Right cardiac atrium (tissue), 5 donors: ENCODE results near the gene CSGALNACT2. TPM values are rescaled to one million over a fixed set of nuclear protein-coding genes. Genes with fewer than 3 reads are reported as not detected.

ENCODE experiments used
- ATAC-seq, 2 donors: fragments of 200-7000 bp; cut with Tn5 transposase; one replicate each; pipeline versions ENCODE4 v1.8.0 to v1.9.1; 2020; ENCODE audit warnings: moderate library complexity in 2 of 2, mild to moderate bottlenecking in 1 of 2
- DNase-seq, 3 donors: peaks; one replicate each; pipeline ENCODE4 v3.0.0-alpha.2; 2020
- H3K27ac ChIP-seq: one replicate; pipeline ENCODE4 v1.5.1; 2013; ENCODE audit warnings: mild to moderate bottlenecking, low read length, control low read depth, moderate library complexity
- H3K27me3 ChIP-seq: one replicate; pipeline ENCODE4 v1.6.1; 2013; ENCODE audit not compliant: control insufficient read depth, insufficient read depth
- H3K4me1 ChIP-seq: one replicate; pipeline ENCODE4 v1.6.1; 2013; ENCODE audit warnings: low read length; ENCODE audit not compliant: control insufficient read depth, insufficient read depth
- H3K4me3 ChIP-seq: one replicate; pipeline ENCODE4 v1.5.1; 2013; ENCODE audit warnings: low read length, control low read depth
- H3K9me3 ChIP-seq: one replicate; pipeline ENCODE4 v1.6.1; 2013; ENCODE audit warnings: low read length; ENCODE audit not compliant: control insufficient read depth
- WGBS: extraction: QIAGEN DNeasy Blood & Tissue Kit; methylation state at CpG from one replicate; pipeline ENCODE4 v1.1.7; 2013; 5-methylcytosine and 5-hydroxymethylcytosine counted together
- intact Hi-C, 4 donors: fragments of 100-400 bp; cut with DNase I; formaldehyde crosslinking; loops; one replicate each; pipeline versions ENCODE4 v1.11.0 to v1.14.0; 2022 to 2023
- polyA plus RNA-seq: library from polyadenylated mRNA; stranded (reverse); fragments of 200-250 nt; gene quantifications from one replicate; pipeline ENCODE4 v1.2.3, GENCODE V29; 2013
- total RNA-seq, 4 donors: library from RNA; stranded (reverse); fragmentation: NEBNext Ultra II Directional; extraction: Animal tissue kit (Norgen Biotek cat#: 25700); gene quantifications; one replicate each; pipeline ENCODE4 v1.2.1, GENCODE V29; 2021
- donor health status: healthy with polysubstance abuse.
- donor health status: DM: no; HTN: yes; CAD: no.
- donor health status: DM: no; HTN: no; CAD: no.
- donor health status: DM: no; HTN: yes; CAD: no; lungs with severe emphysema.
- donor health status: DM: yes; HTN: yes; CAD: no.

Gene CSGALNACT2
- total and polyA plus RNA-seq, 5 donors, result 5.1 to 17.2 (median 10.4) TPM

DNA sequence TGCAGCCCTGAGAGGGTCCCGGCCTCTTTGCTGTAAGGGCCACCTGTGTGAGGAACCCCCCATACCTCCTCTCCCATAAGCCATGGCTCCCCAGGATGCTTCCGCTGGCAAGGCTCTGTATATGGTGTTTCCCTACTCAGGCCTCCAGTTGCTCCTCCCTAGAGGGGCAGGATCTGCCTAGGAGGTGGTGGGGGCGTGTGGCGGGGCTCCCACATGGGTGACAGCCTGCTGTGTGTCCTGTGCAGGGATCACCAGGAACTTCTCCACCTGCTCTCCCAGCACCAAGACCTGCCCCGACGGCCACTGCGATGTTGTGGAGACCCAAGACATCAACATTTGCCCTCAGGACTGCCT is 25.7 kb upstream of the CSGALNACT2 start:
- intact Hi-C loops, result no loop called here
- Histone ChIP-seq H3K27ac (no peak overlapping the region), H3K4me1 (no peaks in the 10 kb centered on the region), H3K4me3 (no peak overlapping the region), H3K9me3 (no peaks in the 10 kb centered on the region), H3K27me3 (no peaks in the 10 kb centered on the region)
- ATAC-seq (no peak), DNase-seq (peak in 2 of 3 donors; percentile 21 to 33)
- 94% methylated on average over 7 of the region's 7 CpGs for WGBS

DNA sequence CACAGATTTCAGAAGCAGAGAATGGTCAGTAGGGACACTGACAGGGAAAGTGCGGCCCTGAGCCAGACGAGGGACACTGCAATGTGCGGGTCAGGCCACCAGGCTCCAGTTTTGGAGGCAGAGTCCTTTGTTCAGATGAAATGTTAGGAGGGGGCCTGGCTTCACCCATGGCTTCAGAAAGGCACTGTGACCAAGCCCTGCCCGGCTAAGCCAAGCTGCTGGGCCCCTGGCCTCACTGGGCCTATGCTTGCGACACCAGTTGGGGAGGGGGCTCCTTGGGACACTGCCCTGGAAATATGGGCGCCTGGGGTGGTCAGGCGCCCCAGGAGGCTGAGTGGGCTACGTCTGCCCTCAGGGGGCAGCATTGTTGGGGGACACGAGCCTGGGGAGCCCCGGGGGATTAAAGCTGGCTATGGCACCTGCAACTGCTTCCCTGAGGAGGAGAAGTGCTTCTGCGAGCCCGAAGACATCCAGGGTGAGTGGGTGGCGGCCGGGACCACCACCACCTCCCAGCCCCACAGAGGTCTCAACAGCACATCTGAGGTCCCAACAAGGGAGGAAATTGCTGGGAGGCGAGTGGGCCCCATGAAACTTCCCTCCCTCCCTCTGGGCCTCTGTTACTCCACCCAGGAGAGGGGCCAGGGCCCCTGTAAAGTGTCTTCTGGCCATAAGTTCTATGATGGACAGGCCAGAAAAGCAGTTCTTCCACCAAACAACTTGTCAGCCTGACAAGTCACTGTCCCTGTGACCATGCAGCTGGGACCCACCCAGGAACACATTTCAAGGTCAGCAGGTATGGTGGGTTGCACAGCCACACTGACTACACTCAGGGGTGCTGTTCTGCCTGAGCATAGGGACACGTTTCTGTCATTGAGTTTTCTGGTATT is 24.8 kb upstream of the CSGALNACT2 start:
- Histone ChIP-seq H3K9me3 (no peaks in the 10 kb centered on the region), H3K4me3 (no peak overlapping the region), H3K27me3 (no peaks in the 10 kb centered on the region), H3K27ac (no peak overlapping the region), H3K4me1 (no peaks in the 10 kb centered on the region)
- 87% methylated on average over 16 of the region's 16 CpGs for WGBS
- intact Hi-C loops, result no loop called here
- DNase-seq, result peak in 2 of 3 donors; percentile 24 to 25
- no peak for ATAC-seq

DNA sequence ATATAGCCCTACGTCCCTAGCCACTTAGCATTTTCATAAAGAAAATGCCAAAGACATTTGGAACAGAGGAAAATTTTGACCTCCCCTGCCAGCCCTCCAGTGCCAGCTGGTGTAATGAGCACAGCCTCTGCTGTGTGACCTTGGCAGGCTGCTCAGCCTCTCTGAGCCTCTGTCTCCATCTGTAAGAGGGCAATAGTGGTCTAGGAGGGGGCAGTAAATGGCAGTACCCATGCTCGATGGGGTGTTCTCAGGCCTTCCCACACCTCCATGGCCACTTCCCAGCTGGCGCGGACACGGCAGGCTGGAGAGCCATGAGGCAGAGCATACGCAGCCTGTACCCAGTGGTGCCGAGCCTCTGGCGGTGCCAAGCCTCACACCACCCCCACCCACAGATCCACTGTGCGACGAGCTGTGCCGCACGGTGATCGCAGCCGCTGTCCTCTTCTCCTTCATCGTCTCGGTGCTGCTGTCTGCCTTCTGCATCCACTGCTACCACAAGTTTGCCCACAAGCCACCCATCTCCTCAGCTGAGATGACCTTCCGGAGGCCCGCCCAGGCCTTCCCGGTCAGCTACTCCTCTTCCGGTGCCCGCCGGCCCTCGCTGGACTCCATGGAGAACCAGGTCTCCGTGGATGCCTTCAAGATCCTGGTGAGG is 24.0 kb upstream of the CSGALNACT2 start:
- intact Hi-C loops, result no loop called here
- ATAC-seq, result no peak
- no peaks in the 10 kb centered on the region for H3K4me1 ChIP-seq
- no peak overlapping the region for H3K27ac ChIP-seq
- no peak overlapping the region for H3K4me3 ChIP-seq
- H3K27me3 ChIP-seq, result no peaks in the 10 kb centered on the region
- H3K9me3 ChIP-seq, result no peaks in the 10 kb centered on the region
- DNase-seq, result peak in 2 of 3 donors; percentile 30 to 43
- 90% methylated on average over 24 of the region's 24 CpGs for WGBS

DNA sequence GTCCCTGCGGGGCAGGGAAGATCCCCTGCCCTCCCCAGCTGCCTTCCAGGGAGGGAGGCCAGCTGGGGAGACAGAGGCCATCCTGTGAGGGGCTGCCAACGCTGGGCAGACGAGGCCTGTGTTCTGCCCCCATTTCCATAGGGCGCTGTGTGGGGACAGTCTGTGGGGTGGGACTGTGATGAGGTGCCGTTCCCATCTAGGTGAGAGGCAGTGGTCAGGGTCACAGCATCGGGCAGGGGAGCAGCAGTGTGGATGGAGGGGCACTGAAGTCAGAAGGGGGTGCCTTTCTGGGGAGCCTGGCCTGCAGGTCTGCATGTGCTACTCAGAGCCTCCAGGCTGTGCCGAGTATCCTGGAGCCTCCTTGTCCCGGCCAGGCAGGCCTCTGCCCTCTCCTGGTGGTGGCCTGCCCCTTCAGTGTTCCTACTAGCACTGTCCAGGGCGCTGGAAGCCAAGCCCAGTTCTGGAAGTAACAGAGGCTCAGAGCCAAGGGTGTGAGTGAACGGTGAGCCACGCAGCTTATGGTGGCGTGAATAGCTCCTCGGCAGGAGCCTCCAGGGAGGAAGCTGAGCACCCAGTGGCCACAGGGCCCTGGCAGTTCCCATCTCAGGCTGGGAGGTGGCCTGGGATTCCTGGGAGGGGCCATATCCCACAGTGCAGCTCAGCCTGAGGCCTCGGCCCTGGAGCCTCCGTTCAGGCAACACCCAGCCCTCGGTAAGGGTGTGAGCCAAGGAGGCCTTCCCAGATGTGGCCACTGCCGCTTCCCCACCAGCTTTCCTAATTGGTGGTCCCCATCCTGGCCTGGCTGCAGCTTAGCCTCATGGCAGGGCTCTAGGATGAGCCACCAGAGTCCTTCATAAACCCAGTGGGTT is 23.3 kb upstream of the CSGALNACT2 start:
- no peak overlapping the region for H3K27ac ChIP-seq
- DNase-seq (peak in 2 of 3 donors; percentile 32 to 37), ATAC-seq (no peak)
- H3K9me3 ChIP-seq, result no peaks in the 10 kb centered on the region
- intact Hi-C loops, result no loop called here
- WGBS, result 75% methylated on average over 17 of the region's 17 CpGs
- no peaks in the 10 kb centered on the region for H3K4me1 ChIP-seq
- H3K27me3 ChIP-seq, result no peaks in the 10 kb centered on the region
- H3K4me3 ChIP-seq, result no peak overlapping the region

DNA sequence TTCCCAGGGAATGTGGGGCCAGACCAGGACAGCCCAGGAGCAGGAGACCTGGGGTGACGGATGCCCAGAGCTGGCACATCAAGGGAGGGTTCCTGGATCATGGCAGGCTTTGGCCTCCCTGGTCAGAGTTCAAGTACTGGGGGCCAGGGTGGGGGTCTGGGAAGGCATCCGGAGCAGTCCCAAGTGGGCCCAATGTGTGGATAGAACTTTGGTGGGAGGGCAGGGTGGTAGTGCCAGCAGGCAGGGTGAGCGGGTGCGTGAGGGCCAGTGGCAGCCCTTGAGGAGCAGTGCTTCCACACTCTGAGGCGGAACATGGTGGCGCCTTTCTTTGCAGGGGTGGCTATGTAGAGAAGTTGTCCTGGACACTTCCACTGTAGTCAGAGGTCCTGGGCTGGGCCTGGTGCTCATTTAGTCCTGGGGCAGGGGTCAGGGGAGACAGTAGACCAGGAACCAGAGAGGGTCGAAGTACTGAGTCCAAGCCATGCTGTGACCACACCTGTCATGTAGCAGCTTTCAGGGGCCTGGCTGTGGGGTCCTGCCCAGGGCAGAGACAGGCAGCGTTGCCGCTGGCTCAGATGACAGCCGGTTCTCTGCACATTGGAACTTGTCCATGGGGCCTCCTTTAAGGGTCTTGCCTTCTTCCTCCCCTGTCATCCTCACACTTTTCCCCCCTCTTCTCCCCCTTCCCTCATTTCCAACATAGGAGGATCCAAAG is 22.2 kb upstream of the CSGALNACT2 start:
- Histone ChIP-seq H3K4me1 (no peaks in the 10 kb centered on the region), H3K4me3 (no peak overlapping the region), H3K27me3 (no peaks in the 10 kb centered on the region), H3K27ac (no peak overlapping the region), H3K9me3 (no peaks in the 10 kb centered on the region)
- WGBS, result 84% methylated on average over 10 of the region's 10 CpGs
- ATAC-seq (no peak), DNase-seq (peak in 2 of 3 donors; percentile 23 to 33)
- intact Hi-C loops, result no loop called here

DNA sequence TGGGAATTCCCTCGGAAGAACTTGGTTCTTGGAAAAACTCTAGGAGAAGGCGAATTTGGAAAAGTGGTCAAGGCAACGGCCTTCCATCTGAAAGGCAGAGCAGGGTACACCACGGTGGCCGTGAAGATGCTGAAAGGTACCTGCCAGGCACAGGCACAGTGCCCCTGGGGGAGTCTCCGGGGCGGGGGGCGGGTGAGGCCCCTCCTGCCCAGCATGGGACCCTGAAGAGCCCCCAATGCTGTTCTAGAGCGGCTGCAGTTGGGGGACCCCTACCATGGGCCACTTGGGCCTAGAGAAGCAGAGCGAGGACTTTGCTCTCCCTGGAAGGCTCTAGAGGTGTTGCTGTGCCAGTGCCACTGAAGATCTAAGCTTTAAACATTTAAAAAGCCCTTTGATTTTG is 21.6 kb upstream of the CSGALNACT2 start:
- Histone ChIP-seq H3K4me1 (peaks cover 2% of the 10 kb centered on the region), H3K27me3 (no peaks in the 10 kb centered on the region), H3K27ac (no peak overlapping the region), H3K4me3 (no peak overlapping the region), H3K9me3 (no peaks in the 10 kb centered on the region)
- intact Hi-C loops, result no loop called here
- 90% methylated on average over 10 of the region's 10 CpGs for WGBS
- ATAC-seq (no peak), DNase-seq (peak in 1 of 3 donors; percentile 22)

DNA sequence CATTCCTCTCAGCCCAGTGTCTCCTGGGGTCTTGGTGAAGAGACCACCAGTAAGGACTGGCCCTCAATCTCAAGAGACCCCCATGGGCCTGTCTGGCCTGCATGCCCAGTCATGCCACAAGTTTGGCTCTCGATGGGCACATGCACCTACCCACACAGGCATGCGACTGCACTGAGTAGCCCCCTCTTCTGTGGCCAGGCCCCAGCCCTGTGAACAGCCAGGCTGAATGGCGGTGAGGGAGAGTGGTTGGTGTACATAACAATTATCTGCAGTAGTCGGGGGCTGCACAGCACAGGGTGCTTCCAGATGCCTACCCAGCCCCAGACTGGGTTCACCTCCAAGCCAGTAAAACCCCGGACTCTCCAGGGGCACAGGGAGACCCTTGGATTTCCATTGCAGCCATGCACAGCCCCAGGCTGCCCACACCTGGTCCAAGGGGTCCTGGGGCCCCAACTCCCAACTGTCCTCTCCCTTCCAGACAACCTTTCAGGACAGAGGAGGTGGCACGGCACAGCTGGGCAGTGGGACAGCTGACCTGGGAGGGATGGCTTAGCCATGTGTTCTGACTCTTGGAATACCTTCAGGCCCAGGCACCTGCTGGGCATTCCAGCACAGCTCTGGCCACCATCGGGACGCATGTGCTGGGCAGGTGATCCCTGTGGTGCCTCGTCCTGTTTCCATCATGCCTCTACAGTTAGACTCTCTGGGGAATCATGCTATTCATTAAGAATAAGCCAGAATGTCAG is 21.0 kb upstream of the CSGALNACT2 start:
- ATAC-seq (no peak), DNase-seq (peak in 2 of 3 donors; percentile 20 to 46)
- 78% methylated on average over 9 of the region's 9 CpGs for WGBS
- peaks cover 3% of the 10 kb centered on the region for H3K4me1 ChIP-seq
- H3K27me3 ChIP-seq, result no peaks in the 10 kb centered on the region
- intact Hi-C loops, result no loop called here
- no peak overlapping the region for H3K4me3 ChIP-seq
- no peak overlapping the region for H3K27ac ChIP-seq
- no peaks in the 10 kb centered on the region for H3K9me3 ChIP-seq

DNA sequence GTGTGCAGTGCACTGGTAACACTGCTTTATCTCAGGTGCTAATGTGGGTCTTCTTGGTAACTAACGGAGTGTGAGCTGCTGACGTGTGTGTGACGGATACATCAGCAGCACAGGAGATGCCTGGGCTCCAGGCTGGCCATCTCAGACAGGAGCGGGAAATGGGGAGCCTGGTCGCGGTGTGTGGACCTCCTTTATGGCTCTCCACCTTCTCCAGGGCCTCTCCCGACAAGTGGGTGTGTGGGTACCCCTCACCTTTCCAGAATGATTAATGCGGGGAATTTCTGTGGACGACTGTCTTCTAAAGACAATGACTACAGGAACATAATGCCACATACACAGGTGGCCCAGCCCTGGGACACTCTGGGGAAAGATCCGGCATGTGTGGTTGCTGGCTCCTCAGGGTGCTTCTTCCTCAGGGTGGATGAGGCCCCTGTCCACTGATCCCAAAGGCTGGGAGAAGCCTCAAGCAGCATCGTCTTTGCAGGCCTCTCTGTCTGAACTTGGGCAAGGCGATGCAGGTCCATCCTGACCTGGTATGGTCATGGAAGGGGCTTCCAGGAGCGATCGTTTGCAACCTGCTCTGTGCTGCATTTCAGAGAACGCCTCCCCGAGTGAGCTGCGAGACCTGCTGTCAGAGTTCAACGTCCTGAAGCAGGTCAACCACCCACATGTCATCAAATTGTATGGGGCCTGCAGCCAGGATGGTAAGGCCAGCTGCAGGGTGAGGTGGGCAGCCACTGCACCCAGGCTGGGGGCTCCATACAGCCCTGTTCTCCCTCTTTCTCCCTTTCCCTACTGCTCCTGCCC is 20.3 kb upstream of the CSGALNACT2 start:
- DNase-seq, result peak in 1 of 3 donors; percentile 17
- Histone ChIP-seq H3K9me3 (no peaks in the 10 kb centered on the region), H3K27me3 (no peaks in the 10 kb centered on the region), H3K4me3 (no peak overlapping the region), H3K4me1 (peaks cover 3% of the 10 kb centered on the region), H3K27ac (no peak overlapping the region)
- WGBS, result 86% methylated on average over 18 of the region's 18 CpGs
- intact Hi-C loops, result no loop called here
- ATAC-seq, result no peak

DNA sequence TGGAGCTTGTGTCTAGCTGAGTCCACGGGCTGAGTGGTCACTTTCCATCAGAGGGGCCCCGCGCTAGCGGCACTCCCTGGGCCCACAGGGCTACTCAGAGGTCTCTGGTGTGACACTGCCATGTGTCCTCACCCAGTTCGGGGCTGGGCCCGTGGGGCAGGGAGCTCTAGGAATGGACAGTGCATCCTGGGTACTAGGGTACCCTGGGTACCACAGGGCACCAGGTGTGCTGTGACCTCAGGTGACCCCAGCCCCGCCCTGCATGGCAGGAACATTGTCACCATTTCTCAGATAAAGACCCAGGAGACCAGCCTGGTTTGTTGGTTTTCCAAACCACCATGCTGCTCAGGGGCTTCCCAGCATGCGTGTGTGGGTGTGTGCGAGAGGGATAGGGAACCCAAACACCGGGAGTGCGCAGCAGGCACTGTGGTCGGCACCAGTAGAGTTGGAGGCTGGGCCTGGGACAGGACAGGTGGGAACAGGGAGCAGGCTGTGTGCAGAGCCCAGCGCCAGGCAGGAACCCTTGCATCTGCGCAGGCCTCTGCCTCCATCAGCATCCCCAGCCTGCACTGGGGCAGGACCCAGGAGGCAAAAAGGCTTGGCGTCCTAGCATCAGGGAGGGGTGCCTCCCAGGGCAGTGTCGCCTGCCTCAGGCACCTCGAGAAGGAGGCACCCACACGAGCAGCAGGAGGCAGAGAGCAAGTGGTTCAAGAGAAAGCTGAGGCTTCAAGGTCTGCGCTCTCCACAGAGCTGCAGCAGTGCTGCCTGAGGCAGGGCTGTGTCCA is 19.4 kb upstream of the CSGALNACT2 start:
- H3K4me3 ChIP-seq, result no peak overlapping the region
- DNase-seq, result peak in 1 of 3 donors; percentile 29
- intact Hi-C loops, result no loop called here
- H3K27me3 ChIP-seq, result no peaks in the 10 kb centered on the region
- H3K4me1 ChIP-seq, result peaks cover 3% of the 10 kb centered on the region
- ATAC-seq, result no peak
- no peak overlapping the region for H3K27ac ChIP-seq
- no peaks in the 10 kb centered on the region for H3K9me3 ChIP-seq
- WGBS, result 86% methylated on average over 19 of the region's 19 CpGs
